Gastroesophageal sphincter (tissue), 4 donors: Measurements from ENCODE around the gene SKIC2. TPM values are rescaled to one million over a fixed set of nuclear protein-coding genes. Genes with fewer than 3 reads are reported as not detected.

Experiments
- ATAC-seq: fragments of 150-250 bp; one replicate; pipeline ENCODE4 v1.9.1; 2016; ENCODE audit warnings: mild to moderate bottlenecking, moderate library complexity
- H3K27ac ChIP-seq, 4 donors: fragments of 200-600 bp; sonication (generic) in 3 of 4; 1 replicate in 3 of 4; 2 replicates in 1 of 4; pipeline ENCODE4 v1.5.1; 2016 to 2019
- H3K27me3 ChIP-seq: fragments of 200-600 bp; sonication (generic); one replicate; pipeline ENCODE4 v1.5.1; 2019
- H3K36me3 ChIP-seq, 2 donors: fragments of 200-600 bp; sonication (generic); one replicate each; pipeline ENCODE4 v1.5.1; 2019; ENCODE audit warnings: control low read depth in 1 of 2
- H3K4me1 ChIP-seq, 3 donors: fragments of 200-600 bp; sonication (generic); 1 replicate in 2 of 3; 2 replicates in 1 of 3; pipeline ENCODE4 v1.5.1; 2016 to 2019; ENCODE audit warnings: control low read depth in 2 of 3
- H3K4me3 ChIP-seq, 2 donors: fragments of 200-600 bp; sonication (generic); one replicate each; pipeline ENCODE4 v1.5.1; 2019; ENCODE audit warnings: mild to moderate bottlenecking in 1 of 2, moderate library complexity in 1 of 2
- H3K9me3 ChIP-seq, 3 donors: fragments of 200-600 bp; sonication (generic); one replicate each; pipeline ENCODE4 v1.5.1; 2017 to 2019; ENCODE audit warnings: control low read depth in 2 of 3
- CTCF ChIP-seq, 4 experiments: fragments of 200-600 bp in 2 of 4; fragments of 450-650 bp in 2 of 4; sonication (generic) in 1 of 4; IDR thresholded peaks; one replicate each; pipeline ENCODE4 v1.5.1; 2017 to 2019; ENCODE audit warnings: antibody characterized with exemption in 4 of 4, mild to moderate bottlenecking in 2 of 4, moderate library complexity in 2 of 4
- EP300 ChIP-seq: sonication (generic); formaldehyde crosslinking; IDR thresholded peaks from one replicate; pipeline ENCODE4 v1.6.1; 2017; ENCODE audit warnings: antibody characterized with exemption, mild to moderate bottlenecking
- POLR2A ChIP-seq, 2 donors: fragments of 450-650 bp; IDR thresholded peaks; one replicate each; pipeline ENCODE4 v1.6.1; 2017; ENCODE audit warnings: antibody characterized with exemption in 2 of 2, mild to moderate bottlenecking in 2 of 2, moderate library complexity in 1 of 2
- POLR2AphosphoS5 ChIP-seq: sonication (generic); formaldehyde crosslinking; IDR thresholded peaks from one replicate; pipeline ENCODE4 v1.6.1; 2017; ENCODE audit warnings: antibody characterized with exemption
- WGBS, 2 donors: methylation state at CpG; one replicate each; pipeline ENCODE4 v1.1.5; 2018; ENCODE audit warnings: low coverage in 1 of 2; 5-methylcytosine and 5-hydroxymethylcytosine counted together
- total RNA-seq, 4 donors: library from RNA; depleted of rRNA; stranded (reverse); fragments of >200 nt; gene quantifications; one replicate each; pipeline ENCODE4 v1.1.0, GENCODE V29; 2016

Gene SKIC2
- total RNA-seq, 4 donors from 2014 or later = 18.8 to 52.5 (median 25.8) TPM

GRCh38 chr6:31948753-31949413, 10.1 kb upstream of the SKIC2 start:
- 75 to 92% methylated on average over 4 to 6 of the region's 6 CpGs for WGBS, 2 donors
- H3K27ac ChIP-seq = peak overlapping the region in 2 of 4 donors; percentile 1 to 7

GRCh38 chr6:31949926-31950548, 8.9 kb upstream of the SKIC2 start:
- WGBS, 2 donors = 80 to 86% methylated on average over 5 to 6 of the region's 7 CpGs
- H3K4me1 ChIP-seq = peaks cover 0 to 28% (median 7%) of the 10 kb centered on the region in 3 donors
- no peak for ATAC-seq
- no peaks in the 10 kb centered on the region for H3K9me3 ChIP-seq
- TF ChIP-seq POLR2AphosphoS5 = no peak
- peak overlapping the region in 2 of 4 donors; percentile 1 to 11 for H3K27ac ChIP-seq
- no peak overlapping the region for H3K4me3 ChIP-seq
- peaks cover 0 to 45% of the 10 kb centered on the region in 2 donors for H3K36me3 ChIP-seq
- no peaks in the 10 kb centered on the region for H3K27me3 ChIP-seq

More at GRCh38 chr6:31948753-31949413, 10.1 kb upstream of the SKIC2 start:
- ATAC-seq = no peak
- Histone ChIP-seq H3K4me1 (peaks cover 0 to 33% (median 10%) of the 10 kb centered on the region in 3 donors), H3K4me3 (no peak overlapping the region), H3K27me3 (no peaks in the 10 kb centered on the region), H3K36me3 (peaks cover 0 to 34% of the 10 kb centered on the region in 2 donors), H3K9me3 (no peaks in the 10 kb centered on the region)
- no peak for TF ChIP-seq POLR2AphosphoS5
- no peak for TF ChIP-seq POLR2A (IDR thresholded peaks at IDR 0.05)
- no peak for TF ChIP-seq EP300
- TF ChIP-seq CTCF (IDR thresholded peaks at IDR 0.05) = no peak

- peaks cover 0 to 12% (median 0%) of the 10 kb centered on the region in 3 donors for H3K4me1 ChIP-seq
- no peak overlapping the region for H3K4me3 ChIP-seq
- TF ChIP-seq POLR2A (IDR thresholded peaks at IDR 0.05) = no peak
- TF ChIP-seq CTCF (IDR thresholded peaks at IDR 0.05) = peak in 3 of 4 experiments; percentile 66 to 75 (median 71)
- H3K36me3 ChIP-seq = peaks cover 0 to 67% of the 10 kb centered on the region in 2 donors
- no peaks in the 10 kb centered on the region for H3K27me3 ChIP-seq
- ATAC-seq = peak; percentile 68
- no peaks in the 10 kb centered on the region for H3K9me3 ChIP-seq
- peak overlapping the region in 3 of 4 donors; percentile 39 to 55 (median 43) for H3K27ac ChIP-seq
- 21 to 50% methylated on average over 2 to 4 of the region's 5 CpGs for WGBS, 2 donors
These were observed 6.7 kb upstream of the SKIC2 start for GRCh38 chr6:31952140-31952805.

- peak overlapping the region in 3 of 4 donors; percentile 32 to 55 (median 43) for H3K27ac ChIP-seq
- TF ChIP-seq POLR2AphosphoS5 (no peak), EP300 (no peak), CTCF (IDR thresholded peaks at IDR 0.05) (no peak), POLR2A (IDR thresholded peaks at IDR 0.05) (no peak)
- ATAC-seq = no peak
- no peaks in the 10 kb centered on the region for H3K27me3 ChIP-seq
- H3K36me3 ChIP-seq = peaks cover 0 to 67% of the 10 kb centered on the region in 2 donors
- peaks cover 0 to 18% (median 3%) of the 10 kb centered on the region in 3 donors for H3K4me1 ChIP-seq
- H3K4me3 ChIP-seq = no peak overlapping the region
- 64 to 66% methylated on average over 4 to 5 of the region's 5 CpGs for WGBS, 2 donors
- no peaks in the 10 kb centered on the region for H3K9me3 ChIP-seq
These were observed 6.1 kb upstream of the SKIC2 start for GRCh38 chr6:31952890-31953289.

GRCh38 chr6:31954511-31954910, 4.5 kb upstream of the SKIC2 start:
- TF ChIP-seq POLR2A (IDR thresholded peaks at IDR 0.05) (no peak), EP300 (no peak), CTCF (IDR thresholded peaks at IDR 0.05) (no peak), POLR2AphosphoS5 (no peak)
- peaks cover 0 to 67% of the 10 kb centered on the region in 2 donors for H3K36me3 ChIP-seq

More at GRCh38 chr6:31954511-31954910, 4.5 kb upstream of the SKIC2 start:
- ATAC-seq = no peak
- no peak overlapping the region for H3K4me3 ChIP-seq
- no peaks in the 10 kb centered on the region for H3K9me3 ChIP-seq
- H3K27ac ChIP-seq = no peak overlapping the region
- WGBS, 2 donors = 94 to 96% methylated on average over 11 to 17 of the region's 28 CpGs
- peaks cover 2 to 30% (median 11%) of the 10 kb centered on the region in 3 donors for H3K4me1 ChIP-seq
- H3K27me3 ChIP-seq = no peaks in the 10 kb centered on the region
